Muscle layer of colon (tissue), 2 donors: ENCODE data around the gene CMBL.
"Not testable (repeated sequence)": the region's sequence is repeated elsewhere in the genome, so short reads cannot be mapped to it uniquely, and the experiment has no call there.

ENCODE experiments used
- H3K27ac ChIP-seq: one replicate; pipeline ENCODE4 v1.7.0; 2013; ENCODE audit warnings: low read depth, mild to moderate bottlenecking, low read length, moderate library complexity
- H3K27me3 ChIP-seq, 2 donors: one replicate each; pipeline ENCODE4 v1.7.0; 2013; ENCODE audit warnings: low read length in 2 of 2, mild to moderate bottlenecking in 2 of 2; ENCODE audit not compliant: insufficient read depth in 2 of 2, control insufficient read depth in 1 of 2
- H3K36me3 ChIP-seq: one replicate; pipeline ENCODE4 v1.7.0; 2013; ENCODE audit warnings: mild to moderate bottlenecking, low read length; ENCODE audit not compliant: insufficient read depth
- H3K4me1 ChIP-seq: one replicate; pipeline ENCODE4 v1.7.0; 2013; ENCODE audit warnings: mild to moderate bottlenecking, low read length; ENCODE audit not compliant: insufficient read depth
- H3K4me3 ChIP-seq, 2 donors: one replicate each; pipeline ENCODE4 v1.7.0; 2013; ENCODE audit warnings: low read length in 2 of 2, low read depth in 1 of 2, mild to moderate bottlenecking in 1 of 2, moderate library complexity in 1 of 2
- H3K9ac ChIP-seq: one replicate; pipeline ENCODE4 v1.7.0; 2013; ENCODE audit warnings: low read length
- H3K9me3 ChIP-seq: one replicate; pipeline ENCODE4 v1.7.0; 2013; ENCODE audit warnings: mild to moderate bottlenecking, low read length
- donor health status: abdominal sarcoma.
- donor health status: Adenocarcinoma of cecum.

The CMBL gene

GRCh38 chr5:10288592-10289219 is 19.0 kb downstream of the CMBL start:
- Histone ChIP-seq H3K4me1 (peaks cover 11% of the 10 kb centered on the region), H3K27ac (no peak overlapping the region), H3K9ac (no peak overlapping the region), H3K9me3 (no peaks in the 10 kb centered on the region), H3K4me3 (no peak overlapping the region), H3K27me3 (no peaks in the 10 kb centered on the region), H3K36me3 (peaks cover 19% of the 10 kb centered on the region)

GRCh38 chr5:10286862-10287227 is 20.9 kb downstream of the CMBL start:
- Histone ChIP-seq H3K4me3 (no peak overlapping the region), H3K9me3 (no peaks in the 10 kb centered on the region), H3K27ac (no peak overlapping the region), H3K4me1 (peaks cover 11% of the 10 kb centered on the region), H3K36me3 (peaks cover 19% of the 10 kb centered on the region), H3K27me3 (no peaks in the 10 kb centered on the region), H3K9ac (no peak overlapping the region)

- H3K4me1 ChIP-seq, result peaks cover 11% of the 10 kb centered on the region
- no peak overlapping the region for H3K4me3 ChIP-seq
- H3K27ac ChIP-seq, result no peak overlapping the region
- no peaks in the 10 kb centered on the region for H3K9me3 ChIP-seq
- no peak overlapping the region for H3K9ac ChIP-seq
- peaks cover 19% of the 10 kb centered on the region for H3K36me3 ChIP-seq
- H3K27me3 ChIP-seq, result no peaks in the 10 kb centered on the region
These were observed 21.4 kb downstream of the CMBL start for GRCh38 chr5:10286162-10286861.

GRCh38 chr5:10285362-10285761 is 22.3 kb downstream of the CMBL start:
- Histone ChIP-seq H3K4me1 (peaks cover 11% of the 10 kb centered on the region), H3K36me3 (peaks cover 16% of the 10 kb centered on the region)
- H3K4me3 ChIP-seq, H3K27ac ChIP-seq, H3K9ac ChIP-seq, H3K27me3 ChIP-seq, H3K9me3 ChIP-seq: not testable (repeated sequence)

- Histone ChIP-seq H3K36me3 (peaks cover 14% of the 10 kb centered on the region), H3K27me3 (no peaks in the 10 kb centered on the region), H3K9ac (no peak overlapping the region), H3K9me3 (no peaks in the 10 kb centered on the region), H3K4me1 (peaks cover 8% of the 10 kb centered on the region), H3K27ac (no peak overlapping the region), H3K4me3 (no peak overlapping the region)
These were observed 23.6 kb downstream of the CMBL start for GRCh38 chr5:10283927-10284635.

GRCh38 chr5:10279925-10280720 is 27.6 kb downstream of the CMBL start:
- Histone ChIP-seq H3K9me3 (no peaks in the 10 kb centered on the region), H3K27ac (no peak overlapping the region), H3K36me3 (peaks cover 8% of the 10 kb centered on the region), H3K4me1 (no peaks in the 10 kb centered on the region), H3K9ac (no peak overlapping the region), H3K27me3 (no peaks in the 10 kb centered on the region), H3K4me3 (no peak overlapping the region)

- H3K27me3 ChIP-seq, result no peaks in the 10 kb centered on the region
- no peaks in the 10 kb centered on the region for H3K9me3 ChIP-seq
- H3K4me3 ChIP-seq, result no peak overlapping the region
- no peak overlapping the region for H3K27ac ChIP-seq
- H3K9ac ChIP-seq, result no peak overlapping the region
- H3K4me1 ChIP-seq, result no peaks in the 10 kb centered on the region
- peaks cover 8% of the 10 kb centered on the region for H3K36me3 ChIP-seq
These were observed 28.4 kb downstream of the CMBL start for GRCh38 chr5:10279328-10279727.

GRCh38 chr5:10278658-10279279 is 28.9 kb downstream of the CMBL start:
- H3K27me3 ChIP-seq, result no peaks in the 10 kb centered on the region
- H3K36me3 ChIP-seq, result peaks cover 8% of the 10 kb centered on the region

GRCh38 chr5:10277773-10278630 is 29.7 kb downstream of the CMBL start:
- Histone ChIP-seq H3K27me3 (no peaks in the 10 kb centered on the region), H3K27ac (no peak overlapping the region), H3K9me3 (no peaks in the 10 kb centered on the region), H3K4me3 (no peak overlapping the region), H3K36me3 (peaks cover 8% of the 10 kb centered on the region), H3K4me1 (no peaks in the 10 kb centered on the region), H3K9ac (no peak overlapping the region)

More at GRCh38 chr5:10278658-10279279, 28.9 kb downstream of the CMBL start:
- H3K27ac ChIP-seq, result no peak overlapping the region
- no peaks in the 10 kb centered on the region for H3K9me3 ChIP-seq
- H3K9ac ChIP-seq, result no peak overlapping the region
- H3K4me1 ChIP-seq, result no peaks in the 10 kb centered on the region
- no peak overlapping the region for H3K4me3 ChIP-seq

- Histone ChIP-seq H3K9me3 (no peaks in the 10 kb centered on the region), H3K4me3 (no peak overlapping the region), H3K27me3 (no peaks in the 10 kb centered on the region), H3K4me1 (no peaks in the 10 kb centered on the region), H3K9ac (no peak overlapping the region), H3K36me3 (peaks cover 8% of the 10 kb centered on the region), H3K27ac (no peak overlapping the region)
These were observed 31.0 kb downstream of the CMBL start for GRCh38 chr5:10276691-10277090.
